NB4 (cell line): Measurements from ENCODE around the gene MAMLD1.
A peak's percentile ranks its signal among the peaks of the same experiment; 100 is the strongest.

ENCODE experiments used
- DNase-seq: peaks from one replicate; pipeline ENCODE4 v3.0.0; 2010; ENCODE audit warnings: low read depth
- H3K4me3 ChIP-seq: one replicate; pipeline ENCODE4 v1.5.1; 2011; ENCODE audit warnings: mild to moderate bottlenecking, low read depth, low read length, moderate library complexity
- MYC ChIP-seq: IDR thresholded peaks from 2 replicates; pipeline ENCODE4 v1.6.1; 2011; ENCODE audit warnings: low read depth, low read length
- POLR2A ChIP-seq: IDR thresholded peaks from 2 replicates; pipeline ENCODE4 v1.6.1; 2011; ENCODE audit warnings: mild to moderate bottlenecking; ENCODE audit not compliant: insufficient read length; ENCODE audit errors: extremely low read depth
- TF ChIP-seq, protein P1 (sequence below): IDR thresholded peaks from 2 replicates; pipeline ENCODE4 v1.6.1; 2011; ENCODE audit warnings: low read depth, low read length
- TF ChIP-seq, protein P2 (sequence below): IDR thresholded peaks from one replicate; pipeline ENCODE4 v1.5.1; 2012; ENCODE audit warnings: low read depth, low read length

Gene MAMLD1, protein sequence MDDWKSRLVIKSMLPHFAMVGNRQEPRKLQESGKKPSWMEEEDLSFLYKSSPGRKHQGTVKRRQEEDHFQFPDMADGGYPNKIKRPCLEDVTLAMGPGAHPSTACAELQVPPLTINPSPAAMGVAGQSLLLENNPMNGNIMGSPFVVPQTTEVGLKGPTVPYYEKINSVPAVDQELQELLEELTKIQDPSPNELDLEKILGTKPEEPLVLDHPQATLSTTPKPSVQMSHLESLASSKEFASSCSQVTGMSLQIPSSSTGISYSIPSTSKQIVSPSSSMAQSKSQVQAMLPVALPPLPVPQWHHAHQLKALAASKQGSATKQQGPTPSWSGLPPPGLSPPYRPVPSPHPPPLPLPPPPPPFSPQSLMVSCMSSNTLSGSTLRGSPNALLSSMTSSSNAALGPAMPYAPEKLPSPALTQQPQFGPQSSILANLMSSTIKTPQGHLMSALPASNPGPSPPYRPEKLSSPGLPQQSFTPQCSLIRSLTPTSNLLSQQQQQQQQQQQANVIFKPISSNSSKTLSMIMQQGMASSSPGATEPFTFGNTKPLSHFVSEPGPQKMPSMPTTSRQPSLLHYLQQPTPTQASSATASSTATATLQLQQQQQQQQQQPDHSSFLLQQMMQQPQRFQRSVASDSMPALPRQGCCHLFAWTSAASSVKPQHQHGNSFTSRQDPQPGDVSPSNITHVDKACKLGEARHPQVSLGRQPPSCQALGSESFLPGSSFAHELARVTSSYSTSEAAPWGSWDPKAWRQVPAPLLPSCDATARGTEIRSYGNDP

DNA sequence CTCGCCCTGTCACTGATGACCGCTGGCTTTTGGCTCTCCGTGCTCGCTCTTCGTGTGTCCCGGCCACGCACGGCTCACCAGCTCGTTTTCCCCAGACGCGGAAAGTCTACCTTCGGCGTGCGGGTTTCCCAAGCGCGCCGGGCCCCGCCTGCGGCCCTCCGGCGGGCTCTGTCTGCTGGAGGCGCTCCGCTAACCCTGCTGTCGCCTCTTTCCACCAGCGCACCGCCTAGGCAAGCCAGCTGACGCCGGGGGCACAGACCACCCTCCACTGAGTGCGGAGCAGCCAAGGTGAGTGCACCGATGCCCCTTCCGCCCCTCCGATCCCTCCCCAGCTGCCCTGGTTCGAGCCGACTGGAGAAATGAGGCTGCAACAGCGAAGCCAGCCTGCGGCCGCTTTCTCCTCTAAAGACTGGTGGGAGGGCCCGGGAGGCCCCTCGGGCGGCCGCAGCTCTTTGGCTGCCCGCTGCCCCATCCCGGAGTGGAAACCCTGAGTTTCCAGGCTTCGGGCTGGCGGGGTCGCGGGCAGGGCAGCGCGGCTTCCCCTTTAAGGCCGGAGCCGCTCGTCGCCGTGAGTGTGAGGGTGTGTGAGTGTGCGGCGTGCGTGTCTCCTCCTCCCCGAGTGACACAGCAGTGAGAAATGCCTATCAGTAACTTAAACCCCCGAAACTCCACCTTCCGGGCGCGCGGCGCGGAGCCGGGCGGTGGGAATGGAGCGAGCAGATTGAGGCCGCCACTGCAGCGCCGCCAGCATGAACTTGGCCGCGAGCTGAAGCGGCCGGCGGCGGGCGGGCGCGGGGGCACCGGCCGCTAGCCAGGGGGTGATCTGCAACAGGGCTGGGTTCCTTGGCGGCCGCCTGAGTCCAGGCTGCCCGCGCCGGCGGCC lies at the start of gene MAMLD1:
TSS of gene MAMLD1 (plus strand) at position 719 of the 883 bp plus-strand sequence. CDS start 82,200 bp downstream, outside the sequence.
- TF ChIP-seq MYC = no peak
- TF ChIP-seq POLR2A = no peak
- TF ChIP-seq, protein P1, sequence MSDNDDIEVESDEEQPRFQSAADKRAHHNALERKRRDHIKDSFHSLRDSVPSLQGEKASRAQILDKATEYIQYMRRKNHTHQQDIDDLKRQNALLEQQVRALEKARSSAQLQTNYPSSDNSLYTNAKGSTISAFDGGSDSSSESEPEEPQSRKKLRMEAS = no peak
- TF ChIP-seq, protein P2, sequence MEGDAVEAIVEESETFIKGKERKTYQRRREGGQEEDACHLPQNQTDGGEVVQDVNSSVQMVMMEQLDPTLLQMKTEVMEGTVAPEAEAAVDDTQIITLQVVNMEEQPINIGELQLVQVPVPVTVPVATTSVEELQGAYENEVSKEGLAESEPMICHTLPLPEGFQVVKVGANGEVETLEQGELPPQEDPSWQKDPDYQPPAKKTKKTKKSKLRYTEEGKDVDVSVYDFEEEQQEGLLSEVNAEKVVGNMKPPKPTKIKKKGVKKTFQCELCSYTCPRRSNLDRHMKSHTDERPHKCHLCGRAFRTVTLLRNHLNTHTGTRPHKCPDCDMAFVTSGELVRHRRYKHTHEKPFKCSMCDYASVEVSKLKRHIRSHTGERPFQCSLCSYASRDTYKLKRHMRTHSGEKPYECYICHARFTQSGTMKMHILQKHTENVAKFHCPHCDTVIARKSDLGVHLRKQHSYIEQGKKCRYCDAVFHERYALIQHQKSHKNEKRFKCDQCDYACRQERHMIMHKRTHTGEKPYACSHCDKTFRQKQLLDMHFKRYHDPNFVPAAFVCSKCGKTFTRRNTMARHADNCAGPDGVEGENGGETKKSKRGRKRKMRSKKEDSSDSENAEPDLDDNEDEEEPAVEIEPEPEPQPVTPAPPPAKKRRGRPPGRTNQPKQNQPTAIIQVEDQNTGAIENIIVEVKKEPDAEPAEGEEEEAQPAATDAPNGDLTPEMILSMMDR = no peak
- peak; percentile 53 for DNase-seq
- H3K4me3 ChIP-seq = no peak within 1 kb of the TSS

DNA sequence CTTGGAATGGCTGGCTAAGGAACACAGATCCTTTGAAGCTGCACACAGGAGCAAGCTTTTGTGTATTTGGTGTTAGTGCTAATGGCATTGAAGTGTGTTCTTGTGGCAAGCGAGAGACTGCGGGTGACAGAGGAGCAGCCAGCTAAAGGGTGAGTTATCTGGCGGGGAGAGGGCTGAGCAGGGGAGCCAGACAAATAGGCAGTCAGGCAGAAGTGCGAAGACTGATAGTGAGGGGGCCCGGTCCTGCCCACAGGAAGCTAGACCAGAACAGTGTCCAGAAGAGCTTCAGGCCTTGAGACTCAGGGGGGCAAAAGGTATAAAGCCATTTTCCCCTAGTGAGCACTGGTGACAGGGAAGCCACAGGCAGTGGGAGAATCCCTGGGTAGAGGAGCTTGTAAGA lies 49.6 kb upstream of the MAMLD1 start:
- TF ChIP-seq, protein P2 = no peak
- TF ChIP-seq POLR2A = no peak
- TF ChIP-seq, protein P1 = no peak
- TF ChIP-seq MYC = no peak
- no peak overlapping the region for H3K4me3 ChIP-seq
- no peak for DNase-seq

DNA sequence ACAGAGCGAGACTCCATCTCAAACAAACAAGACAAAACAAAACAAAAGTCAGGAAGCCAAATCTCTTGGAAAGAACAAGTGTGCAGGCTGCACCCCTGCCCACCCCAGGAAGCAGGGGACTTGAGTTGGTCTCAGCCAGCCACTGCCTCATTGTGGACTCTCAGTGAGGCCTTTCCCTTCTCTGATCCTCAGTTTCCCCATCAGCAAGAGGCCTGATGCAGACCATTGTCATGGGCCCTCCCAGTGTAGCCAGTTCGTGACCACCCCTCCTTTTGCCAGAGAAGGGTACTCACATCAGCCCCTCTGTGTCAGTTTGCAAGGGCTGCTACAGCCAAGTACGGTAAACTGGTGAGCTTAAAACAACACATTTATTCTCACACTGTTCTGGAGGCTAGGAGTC lies 48.9 kb upstream of the MAMLD1 start:
- no peak for TF ChIP-seq MYC
- TF ChIP-seq, protein P1 = no peak
- no peak for TF ChIP-seq POLR2A
- TF ChIP-seq, protein P2 = no peak
- no peak overlapping the region for H3K4me3 ChIP-seq
- no peak for DNase-seq

DNA sequence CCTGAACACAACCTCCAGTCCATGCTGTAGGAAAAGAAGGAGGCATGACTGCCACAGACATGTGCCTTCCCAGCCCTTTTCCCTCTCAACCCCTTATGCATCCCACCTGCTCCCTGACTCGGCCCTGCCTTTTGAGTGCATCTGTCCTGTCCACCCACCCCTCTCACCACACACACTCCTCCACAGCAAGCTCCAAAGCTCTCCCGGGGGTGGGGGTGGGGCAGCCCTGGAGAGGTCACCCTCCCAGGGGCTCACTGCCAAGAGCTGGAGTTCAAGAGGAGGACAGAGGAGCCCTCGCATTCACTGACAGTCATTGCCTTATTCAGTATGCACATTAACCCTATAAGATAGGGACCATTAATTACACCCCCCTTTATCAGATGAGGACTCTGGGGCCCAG lies 46.6 kb upstream of the MAMLD1 start:
- no peak overlapping the region for H3K4me3 ChIP-seq
- no peak for TF ChIP-seq POLR2A
- TF ChIP-seq, protein P2 = no peak
- TF ChIP-seq, protein P1 = no peak
- no peak for DNase-seq

DNA sequence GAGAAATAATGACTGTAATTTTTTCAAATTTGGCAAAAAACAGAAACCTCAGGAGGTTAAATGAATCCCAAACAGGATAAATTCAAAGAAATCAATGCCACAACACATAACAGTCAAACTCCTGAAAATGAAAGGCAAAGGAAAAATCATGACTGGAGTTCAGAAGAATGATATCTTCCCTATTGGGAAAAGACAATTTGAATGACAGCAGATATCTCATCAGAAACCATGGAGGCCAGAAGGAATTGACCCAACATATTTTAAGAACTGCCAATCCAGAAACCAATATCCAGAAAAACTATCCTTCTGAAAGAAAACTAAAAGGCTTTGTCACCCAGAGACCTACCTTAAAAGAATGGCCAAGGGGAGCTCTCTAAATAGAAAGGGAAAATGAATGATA lies 40.1 kb upstream of the MAMLD1 start:
- TF ChIP-seq, protein P1 = no peak
- TF ChIP-seq, protein P2 = no peak
- no peak for TF ChIP-seq POLR2A
- TF ChIP-seq MYC = no peak
- H3K4me3 ChIP-seq = no peak overlapping the region
- no peak for DNase-seq
